ENCODE results near the gene SCFD1. TPM values are rescaled to one million over a fixed set of nuclear protein-coding genes. Genes with fewer than 3 reads are reported as not detected.
"Not testable (repeated sequence)": the region's sequence is repeated elsewhere in the genome, so short reads cannot be mapped to it uniquely, and the experiment has no call there.

SCFD1 gene
- total RNA-seq, 8 experiments from 2014 or later: 45.4 to 103 (median 76.1) TPM

DNA sequence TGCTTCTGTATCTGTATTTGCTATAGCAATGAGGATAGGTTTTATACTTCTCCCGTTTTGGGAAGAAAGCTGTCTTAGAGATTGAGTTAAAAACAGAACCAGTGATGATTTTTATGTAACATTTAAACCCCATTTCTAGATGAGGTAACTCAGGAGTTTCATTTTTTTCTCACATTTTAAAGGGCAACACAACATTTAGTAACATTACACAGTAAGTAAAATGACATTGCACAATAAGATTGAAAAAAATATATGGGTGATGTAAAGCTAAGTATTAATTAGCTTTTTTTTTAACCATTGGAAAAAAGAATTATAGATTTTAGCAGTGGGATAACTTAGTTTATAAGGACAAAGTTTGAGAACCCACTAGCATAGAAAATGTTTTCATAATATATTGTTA, 25.2 kb upstream of the SCFD1 start:
- Histone ChIP-seq H3K27ac (no peak overlapping the region), H3K4me1 (replicated peaks in 1 of 2) (no peaks in the 10 kb centered on the region), H3K4me3 (no peak overlapping the region)
- WGBS, 10 experiments: 33 to 100% (median 100%) methylated on average over 1 of the region's 1 CpG
- ATAC-seq (replicated peaks in 6 of 8): no peak
- in situ Hi-C loops (cut with MboI; ENCODE audit: low pct_unique_long_range_greater_than_20kb in 2 of 9, low sequenced_read_pairs in 9 of 9, unreplicated experiment in 9 of 9): no loop called here

DNA sequence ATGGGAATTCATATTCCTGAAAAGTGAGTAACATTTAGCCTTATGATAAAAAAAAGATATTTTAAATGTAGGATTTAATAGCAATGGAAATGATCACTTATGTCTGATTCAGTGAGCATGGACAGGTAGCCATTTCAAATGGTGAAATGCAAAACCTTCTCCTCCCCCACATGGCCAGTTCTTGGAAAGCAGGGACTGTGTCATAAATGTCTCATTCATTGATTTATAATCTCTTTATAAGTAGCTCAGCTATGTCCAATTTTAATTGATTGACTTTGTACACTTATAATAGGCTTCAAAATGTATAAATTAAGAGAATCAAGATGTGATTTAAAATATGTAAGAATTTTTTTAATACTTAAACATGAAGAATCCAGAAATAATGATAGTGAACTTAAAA, 24.6 kb upstream of the SCFD1 start:
- H3K4me3 ChIP-seq: no peak overlapping the region
- H3K27ac ChIP-seq: no peak overlapping the region
- in situ Hi-C loops (cut with MboI; ENCODE audit: low pct_unique_long_range_greater_than_20kb in 2 of 9, low sequenced_read_pairs in 9 of 9, unreplicated experiment in 9 of 9): no loop called here
- no peaks in the 10 kb centered on the region for H3K4me1 ChIP-seq (replicated peaks in 1 of 2)
- ATAC-seq (replicated peaks in 6 of 8): no peak

- Histone ChIP-seq H3K4me1 (replicated peaks in 1 of 2) (no peaks in the 10 kb centered on the region), H3K4me3 (no peak overlapping the region), H3K27ac (no peak overlapping the region)
- peak in 3 of 8 experiments; percentile 80 to 85 (median 84) for ATAC-seq (replicated peaks in 6 of 8)
- in situ Hi-C loops (cut with MboI; ENCODE audit: low pct_unique_long_range_greater_than_20kb in 2 of 9, low sequenced_read_pairs in 9 of 9, unreplicated experiment in 9 of 9): no loop called here
- 88 to 100% (median 95%) methylated on average over 2 to 8 of the region's 8 CpGs for WGBS, 10 experiments
These were observed 20.9 kb upstream of the SCFD1 start for GRCh38 chr14:30600922-30601918.

DNA sequence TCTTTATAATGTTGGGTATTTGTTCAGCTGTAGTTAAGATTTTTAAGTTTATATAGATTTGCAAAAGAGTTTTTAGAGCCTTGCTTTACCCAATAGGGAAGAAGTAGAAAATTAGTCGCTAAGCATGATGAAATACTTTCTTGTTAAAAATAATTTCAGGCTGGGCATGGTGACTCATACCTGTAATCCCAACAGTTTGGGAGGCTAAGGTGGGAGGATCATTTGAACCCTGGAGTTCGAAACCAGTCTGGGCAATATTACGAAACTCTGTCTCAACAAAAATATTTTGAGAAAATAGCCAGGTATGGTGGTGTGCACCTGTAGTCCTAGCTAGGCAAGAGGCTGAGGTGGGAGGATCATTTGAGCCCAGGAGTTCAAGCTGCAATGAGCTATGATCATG, 18.7 kb upstream of the SCFD1 start:
- H3K4me1 ChIP-seq (replicated peaks in 1 of 2): no peaks in the 10 kb centered on the region
- in situ Hi-C loops (cut with MboI; ENCODE audit: low pct_unique_long_range_greater_than_20kb in 2 of 9, low sequenced_read_pairs in 9 of 9, unreplicated experiment in 9 of 9): no loop called here

DNA sequence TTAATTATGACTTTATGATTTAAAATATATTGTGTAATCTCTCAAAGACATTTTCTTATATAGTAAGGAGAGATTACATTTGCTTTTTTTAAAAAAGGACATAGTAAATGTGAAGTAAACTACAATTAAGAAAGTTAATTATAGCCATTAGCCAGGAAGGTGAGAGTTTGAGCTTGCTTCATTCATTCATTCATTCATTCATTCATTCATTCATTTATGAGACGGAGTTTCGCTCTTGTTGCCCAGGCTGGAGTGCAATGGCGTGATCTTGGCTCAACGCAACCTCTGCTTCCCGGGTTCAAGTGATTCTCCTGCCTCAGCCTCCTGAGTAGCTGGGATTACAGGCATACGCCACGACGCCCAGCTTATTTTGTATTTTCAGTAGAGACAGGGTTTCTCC, 17.4 kb upstream of the SCFD1 start:
- H3K4me1 ChIP-seq (replicated peaks in 1 of 2); ATAC-seq (replicated peaks in 6 of 8); H3K4me3 ChIP-seq; in situ Hi-C loops (cut with MboI; ENCODE audit: low pct_unique_long_range_greater_than_20kb in 2 of 9, low sequenced_read_pairs in 9 of 9, unreplicated experiment in 9 of 9); H3K27ac ChIP-seq: not testable (repeated sequence)
- 95 to 100% (median 100%) methylated on average over 1 to 7 of the region's 8 CpGs; no CpG with 5 or more reads in 1 of the 10 experiments for WGBS, 10 experiments

More for the DNA sequence above, 18.7 kb upstream of the SCFD1 start:
- no peak overlapping the region for H3K4me3 ChIP-seq
- ATAC-seq (replicated peaks in 6 of 8): no peak
- no peak overlapping the region for H3K27ac ChIP-seq
- 82 to 100% (median 100%) methylated on average over 2 to 3 of the region's 3 CpGs; no CpG with 5 or more reads in 1 of the 10 experiments for WGBS, 10 experiments

DNA sequence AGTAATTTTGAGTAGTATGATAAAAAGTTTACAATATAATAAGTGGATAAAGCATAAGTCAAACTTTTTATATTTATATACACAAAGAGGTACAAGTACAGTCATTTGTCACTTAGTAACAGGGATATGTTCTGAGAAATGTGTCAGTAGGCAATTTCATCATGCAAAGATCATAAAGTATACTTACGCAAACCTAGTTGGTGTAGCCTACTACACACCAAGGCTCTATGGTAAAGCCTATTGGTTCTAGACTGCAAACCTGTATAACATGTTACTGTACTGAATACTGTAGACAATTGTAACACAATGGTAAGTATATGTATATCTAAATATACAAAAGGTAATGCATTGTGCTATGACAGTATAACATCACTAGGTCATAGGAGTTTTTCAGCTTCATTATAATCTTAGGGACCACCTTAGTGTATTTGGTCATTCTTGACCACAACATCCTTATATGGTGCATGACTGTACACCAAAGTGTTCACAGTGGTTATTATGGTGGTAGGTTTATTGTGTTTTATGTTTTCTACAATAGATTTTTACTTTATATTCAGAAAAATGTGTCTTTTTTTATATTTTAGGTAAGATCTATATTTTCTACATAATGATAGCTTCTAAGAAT, 14.9 kb upstream of the SCFD1 start:
- in situ Hi-C loops (cut with MboI; ENCODE audit: low pct_unique_long_range_greater_than_20kb in 2 of 9, low sequenced_read_pairs in 9 of 9, unreplicated experiment in 9 of 9): no loop called here
- WGBS, 10 experiments: 67 to 100% (median 100%) methylated on average over 1 of the region's 1 CpG; no CpG with 5 or more reads in 4 of the 10 experiments
- Histone ChIP-seq H3K27ac (no peak overlapping the region), H3K4me1 (replicated peaks in 1 of 2) (no peaks in the 10 kb centered on the region), H3K4me3 (no peak overlapping the region)
- no peak for ATAC-seq (replicated peaks in 6 of 8)

- Histone ChIP-seq H3K27ac (no peak overlapping the region), H3K4me3 (no peak overlapping the region), H3K4me1 (replicated peaks in 1 of 2) (no peaks in the 10 kb centered on the region)
- WGBS, 10 experiments: 40 to 93% (median 62%) methylated on average over 1 to 5 of the region's 5 CpGs; no CpG with 5 or more reads in 2 of the 10 experiments
- peak; percentile 74 to 100 (median 94) for ATAC-seq (replicated peaks in 6 of 8)
- in situ Hi-C loops (cut with MboI; ENCODE audit: low pct_unique_long_range_greater_than_20kb in 2 of 9, low sequenced_read_pairs in 9 of 9, unreplicated experiment in 9 of 9): no loop called here
These were observed 13.5 kb upstream of the SCFD1 start for GRCh38 chr14:30608533-30609006.

GRCh38 chr14:30610787-30611343, 11.3 kb upstream of the SCFD1 start:
- ATAC-seq (replicated peaks in 6 of 8): peak in 4 of 8 experiments; percentile 26 to 71 (median 42)
- no peak overlapping the region for H3K4me3 ChIP-seq
- 33 to 100% (median 83%) methylated on average over 1 to 6 of the region's 6 CpGs; no CpG with 5 or more reads in 1 of the 10 experiments for WGBS, 10 experiments
- in situ Hi-C loops (cut with MboI; ENCODE audit: low pct_unique_long_range_greater_than_20kb in 2 of 9, low sequenced_read_pairs in 9 of 9, unreplicated experiment in 9 of 9): no loop called here
- no peak overlapping the region for H3K27ac ChIP-seq
- no peaks in the 10 kb centered on the region for H3K4me1 ChIP-seq (replicated peaks in 1 of 2)

DNA sequence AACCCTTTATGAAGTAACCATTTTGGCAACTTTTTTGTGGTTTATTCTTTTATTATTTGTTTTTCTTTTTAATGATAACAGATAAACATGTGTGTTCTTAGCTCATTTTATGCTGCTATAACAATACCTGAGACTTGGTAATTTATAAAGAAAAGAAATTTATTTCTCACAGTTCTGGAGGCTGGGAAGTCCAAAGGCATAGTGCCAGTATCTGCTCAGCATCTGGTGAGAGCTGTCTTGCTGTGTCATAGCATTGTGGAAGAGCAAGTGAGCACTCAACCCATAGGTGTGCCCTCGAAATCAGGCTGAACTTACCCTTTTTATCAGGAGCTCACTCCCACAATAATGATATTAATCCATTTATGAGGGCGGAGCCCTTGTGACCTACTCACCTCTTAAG, 8.0 kb upstream of the SCFD1 start:
- in situ Hi-C loops (cut with MboI; ENCODE audit: low pct_unique_long_range_greater_than_20kb in 2 of 9, low sequenced_read_pairs in 9 of 9, unreplicated experiment in 9 of 9): no loop called here
- Histone ChIP-seq H3K4me1 (replicated peaks in 1 of 2) (no peaks in the 10 kb centered on the region), H3K4me3 (no peak overlapping the region), H3K27ac (no peak overlapping the region)
- no peak for ATAC-seq (replicated peaks in 6 of 8)
- 81 to 100% (median 100%) methylated on average over 1 to 2 of the region's 2 CpGs; no CpG with 5 or more reads in 2 of the 10 experiments for WGBS, 10 experiments

DNA sequence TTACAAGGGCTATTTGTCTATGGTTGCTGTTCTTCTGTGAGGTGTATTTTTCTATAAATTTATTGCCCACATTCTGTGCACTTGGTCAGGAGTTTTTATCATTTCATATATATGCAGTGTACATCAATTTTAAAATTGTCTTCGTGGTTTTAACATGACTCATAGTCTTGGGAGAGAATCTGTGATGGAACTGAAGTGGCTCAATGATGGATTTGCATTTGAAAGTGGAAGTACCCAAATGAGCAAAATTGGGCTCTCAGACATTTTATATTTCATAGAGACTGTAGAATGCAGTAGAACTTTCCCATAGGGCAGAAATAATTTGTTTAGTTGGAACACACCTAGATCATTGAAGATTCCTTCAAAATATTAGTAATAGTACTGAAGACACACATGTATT, 1.9 kb upstream of the SCFD1 start:
- peaks cover 0 to 13% of the 10 kb centered on the region in 2 donors for H3K4me1 ChIP-seq (replicated peaks in 1 of 2)
- no peak for ATAC-seq (replicated peaks in 6 of 8)
- no peak overlapping the region for H3K27ac ChIP-seq
- WGBS, 10 experiments: 13 to 92% (median 71%) methylated on average over 1 of the region's 1 CpG; no CpG with 5 or more reads in 5 of the 10 experiments
- in situ Hi-C loops (cut with MboI; ENCODE audit: low pct_unique_long_range_greater_than_20kb in 2 of 9, low sequenced_read_pairs in 9 of 9, unreplicated experiment in 9 of 9): no loop called here
- no peak overlapping the region for H3K4me3 ChIP-seq

DNA sequence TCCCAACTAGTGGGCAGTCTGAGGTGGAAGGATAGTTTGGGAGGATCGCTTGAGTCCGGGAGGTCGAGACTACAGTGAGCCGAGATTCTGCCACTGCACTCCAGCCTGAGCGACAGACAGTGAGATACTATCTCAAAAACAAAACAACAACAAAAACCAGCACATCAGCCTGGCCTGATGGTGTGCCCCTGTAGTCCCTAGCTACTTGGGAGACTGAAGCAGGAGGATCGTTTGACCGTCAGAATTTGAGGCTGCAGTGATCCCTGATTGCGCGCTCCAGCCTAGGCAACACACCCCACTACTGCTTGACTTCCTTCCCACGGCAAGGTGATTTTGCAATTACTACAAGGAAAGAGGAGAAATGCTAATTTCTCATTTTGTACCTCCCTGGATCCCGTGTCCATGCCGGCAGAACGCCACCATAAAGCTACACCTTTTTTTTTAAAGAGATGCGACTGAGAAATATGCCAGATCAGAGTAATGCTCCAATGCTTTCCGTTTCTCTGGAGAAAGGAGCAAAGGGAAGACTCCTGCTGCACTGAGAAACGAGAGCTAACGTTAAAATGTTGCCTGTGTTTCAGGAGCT, 672 bp upstream of the SCFD1 start:
- peak in 5 of 8 experiments; percentile 0 to 37 (median 34) for ATAC-seq (replicated peaks in 6 of 8)
- WGBS, 10 experiments: 0 to 71% (median 37%) methylated on average over 2 to 14 of the region's 17 CpGs; no CpG with 5 or more reads in 1 of the 10 experiments
- in situ Hi-C loops (cut with MboI; ENCODE audit: low pct_unique_long_range_greater_than_20kb in 2 of 9, low sequenced_read_pairs in 9 of 9, unreplicated experiment in 9 of 9): no loop called here
- Histone ChIP-seq H3K27ac (peak overlapping the region; percentile 33 to 97), H3K4me1 (replicated peaks in 1 of 2) (peaks cover 0 to 13% of the 10 kb centered on the region in 2 donors), H3K4me3 (peak overlapping the region; percentile 45 to 92 (median 81))

DNA sequence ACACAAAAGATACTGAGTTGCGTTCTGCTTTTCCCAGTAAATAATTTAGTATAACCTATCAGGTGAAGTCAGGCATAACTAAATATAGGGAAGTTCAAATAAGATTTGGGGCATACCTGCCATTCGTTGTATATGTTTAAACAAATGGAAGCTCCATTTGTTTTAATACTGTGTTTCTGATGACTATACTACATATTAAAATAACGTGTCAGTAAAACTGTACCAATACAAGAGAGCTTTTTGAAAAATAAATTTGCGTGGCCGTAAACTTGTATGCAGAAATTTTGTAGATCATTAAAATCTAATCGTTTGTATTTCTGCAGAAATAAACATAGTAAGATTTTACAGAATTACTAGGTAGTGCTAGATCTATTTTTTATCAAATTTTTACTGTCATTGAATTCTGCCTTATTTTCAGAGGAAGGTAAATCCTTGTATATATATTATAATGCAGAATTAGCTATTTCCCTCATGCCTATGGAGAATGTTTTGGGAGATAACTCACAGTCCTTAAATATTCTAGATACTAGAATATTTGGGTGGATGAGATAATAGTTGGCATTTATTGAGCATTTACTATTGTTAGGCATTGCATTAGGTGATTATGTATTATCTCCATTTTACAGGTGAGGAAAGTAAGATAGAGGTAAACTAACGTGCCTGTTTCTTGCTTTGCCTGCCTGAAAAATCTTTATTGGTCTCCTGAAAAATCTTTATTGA, 1.5 kb downstream of the SCFD1 start:
- H3K4me1 ChIP-seq (replicated peaks in 1 of 2): peaks cover 0 to 13% of the 10 kb centered on the region in 2 donors
- peak overlapping the region; percentile 45 to 92 (median 81) for H3K4me3 ChIP-seq
- ATAC-seq (replicated peaks in 6 of 8): no peak
- 46 to 90% (median 69%) methylated on average over 2 to 7 of the region's 7 CpGs; no CpG with 5 or more reads in 1 of the 10 experiments for WGBS, 10 experiments
- no peak overlapping the region for H3K27ac ChIP-seq
- in situ Hi-C loops (cut with MboI; ENCODE audit: low pct_unique_long_range_greater_than_20kb in 2 of 9, low sequenced_read_pairs in 9 of 9, unreplicated experiment in 9 of 9): no loop called here

All from motor neuron (in vitro differentiated cells).